ENCODE measurements around the gene KRTAP5-7.
"Not testable (repeated sequence)": the region's sequence is repeated elsewhere in the genome, so short reads cannot be mapped to it uniquely, and the experiment has no call there.

Gene KRTAP5-7

GRCh38 chr11:71575723-71576424 is 48.8 kb downstream of the KRTAP5-7 start:
- TF ChIP-seq EZH2phosphoT487 (IDR thresholded peaks at IDR 0.05; ENCODE audit: low read depth) (no peak), CTCF (IDR thresholded peaks at IDR 0.05; ENCODE audit: low read depth, low read length) (no peak)
- Histone ChIP-seq H3K27ac (ENCODE audit: low read length) (no peak overlapping the region), H3K4me3 (ENCODE audit: low read length) (no peak overlapping the region), H4K20me1 (ENCODE audit: insufficient read depth, low read length) (no peaks in the 10 kb centered on the region), H3K27me3 (ENCODE audit: low read depth, low read length) (peaks cover 34% of the 10 kb centered on the region), H3K4me1 (ENCODE audit: low read length) (peaks cover 6% of the 10 kb centered on the region), H3K9me3 (ENCODE audit: insufficient read depth, low read length) (no peaks in the 10 kb centered on the region), H3K36me3 (replicated peaks; ENCODE audit: low read depth, low read length) (no peaks in the 10 kb centered on the region), H3K79me2 (ENCODE audit: low read length) (no peaks in the 10 kb centered on the region), H3K4me2 (ENCODE audit: low read length) (no peak overlapping the region), H3K9ac (ENCODE audit: low read length) (no peak overlapping the region), H2AFZ (ENCODE audit: low read depth, low read length) (no peak overlapping the region)

GRCh38 chr11:71576688-71577465 is 49.8 kb downstream of the KRTAP5-7 start:
- not testable (repeated sequence) for H3K4me2 ChIP-seq (ENCODE audit: low read length); H3K4me3 ChIP-seq (ENCODE audit: low read length); H2AFZ ChIP-seq (ENCODE audit: low read depth, low read length); H3K36me3 ChIP-seq (replicated peaks; ENCODE audit: low read depth, low read length); H3K4me1 ChIP-seq (ENCODE audit: low read length); H3K27ac ChIP-seq (ENCODE audit: low read length); H3K9ac ChIP-seq (ENCODE audit: low read length); H3K79me2 ChIP-seq (ENCODE audit: low read length); H3K9me3 ChIP-seq (ENCODE audit: insufficient read depth, low read length); H4K20me1 ChIP-seq (ENCODE audit: insufficient read depth, low read length)
- peaks cover 34% of the 10 kb centered on the region for H3K27me3 ChIP-seq (ENCODE audit: low read depth, low read length)

- no peak overlapping the region for H2AFZ ChIP-seq (ENCODE audit: low read depth, low read length)
- no peaks in the 10 kb centered on the region for H3K36me3 ChIP-seq (replicated peaks; ENCODE audit: low read depth, low read length)
- no peaks in the 10 kb centered on the region for H3K79me2 ChIP-seq (ENCODE audit: low read length)
- H3K27me3 ChIP-seq (ENCODE audit: low read depth, low read length), result peaks cover 37% of the 10 kb centered on the region
- TF ChIP-seq CTCF (IDR thresholded peaks at IDR 0.05; ENCODE audit: low read depth, low read length) (no peak), EZH2phosphoT487 (IDR thresholded peaks at IDR 0.05; ENCODE audit: low read depth) (no peak)
- no peak overlapping the region for H3K27ac ChIP-seq (ENCODE audit: low read length)
- H3K4me3 ChIP-seq (ENCODE audit: low read length), result no peak overlapping the region
- H3K4me2 ChIP-seq (ENCODE audit: low read length), result no peak overlapping the region
- H3K9ac ChIP-seq (ENCODE audit: low read length), result no peak overlapping the region
- H3K9me3 ChIP-seq (ENCODE audit: insufficient read depth, low read length), result no peaks in the 10 kb centered on the region
- H4K20me1 ChIP-seq (ENCODE audit: insufficient read depth, low read length), result no peaks in the 10 kb centered on the region
- peaks cover 6% of the 10 kb centered on the region for H3K4me1 ChIP-seq (ENCODE audit: low read length)
Measured at GRCh38 chr11:71577469-71578004, 50.5 kb downstream of the KRTAP5-7 start.
